ENCODE results near the gene ATG5. TPM values are rescaled to one million over a fixed set of nuclear protein-coding genes. Genes with fewer than 3 reads are reported as not detected.

Gene ATG5
- total RNA-seq (2022; extraction: Qiagen RNA extraction), result 22.0 to 28.7 TPM (median 25.2 TPM) in 5 replicates

GRCh38 chr6:106325336-106326178 is at the start of gene ATG5:
Gene ATG5 (minus strand): TSS chr6:106325760. CDS start chr6:106316208, 9,552 bp downstream.

GRCh38 chr6:106360410-106360988 is 34.9 kb upstream of the ATG5 start, which contains the start of gene CRYBG1:
Gene CRYBG1 (plus strand): TSS chr6:106360717. CDS start chr6:106360909, 192 bp downstream.

Other genes starting within 250 kb of the ATG5 start
- gene PRDM1, start 239.4 kb downstream of the ATG5 start, total RNA-seq (2022; extraction: Qiagen RNA extraction), result 4.8 to 7.7 TPM (median 6.3 TPM) in 5 replicates
- gene CRYBG1, start 35.0 kb upstream of the ATG5 start, total RNA-seq (2022; extraction: Qiagen RNA extraction), result 0.50 to 0.73 TPM (median 0.56 TPM) in 5 replicates